Measurements from ENCODE around the gene HCFC1R1. TPM values are rescaled to one million over a fixed set of nuclear protein-coding genes. Genes with fewer than 3 reads are reported as not detected.
"Not testable (repeated sequence)": the region's sequence is repeated elsewhere in the genome, so short reads cannot be mapped to it uniquely, and the experiment has no call there.

The HCFC1R1 gene
- total and polyA plus RNA-seq, 5 experiments from 2014 or later, result 13.1 to 16.5 (median 15.1) TPM

- Mint-ChIP-seq H3K36me3 (peaks cover 0 to 16% (median 0%) of the 10 kb centered on the region in 3 donors), H3K9me3 (no peaks in the 10 kb centered on the region), H3K4me1 (peaks cover 26 to 55% (median 48%) of the 10 kb centered on the region in 4 donors), H3K27ac (peak overlapping the region in 3 of 10 donors; percentile 29 to 60 (median 56)), H3K4me3 (peak overlapping the region in 9 of 10 donors; percentile 33 to 88 (median 64)), H3K27me3 (no peaks in the 10 kb centered on the region)
- DNase-seq, result no peak
- POLR2A ChIA-PET, result interaction anchor here (1.1 to 15.7 kb wide), 6 partner anchors 9 to 106 kb away, joined by 3 to 278 read pairs (median 14); partner anchors contain the start of genes IL32, MMP25 and ZNF213
- no peak for ATAC-seq
These were observed 32.8 kb upstream of the HCFC1R1 start for GRCh38 chr16:3056336-3057180.

- POLR2A ChIA-PET, result interaction anchor here (1.1 to 15.7 kb wide), 4 partner anchors 9 to 107 kb away, joined by 3 to 278 read pairs (median 34); partner anchors contain the start of genes IL32 and ZNF213
- not testable (repeated sequence) for ATAC-seq
These were observed 32.0 kb upstream of the HCFC1R1 start for GRCh38 chr16:3055734-3056115.

GRCh38 chr16:3054965-3055733, 31.4 kb upstream of the HCFC1R1 start:
- H3K9me3 Mint-ChIP-seq, result no peaks in the 10 kb centered on the region
- peak overlapping the region in 9 of 10 donors; percentile 11 to 93 (median 79) for H3K27ac Mint-ChIP-seq
- POLR2A ChIA-PET, result interaction anchor here (1.1 to 15.7 kb wide), 4 partner anchors 10 to 108 kb away, joined by 3 to 278 read pairs (median 4); partner anchors contain the start of genes IL32 and ZNF213
- no peaks in the 10 kb centered on the region for H3K27me3 Mint-ChIP-seq
- ATAC-seq, result no peak
- no peak for DNase-seq
- H3K36me3 Mint-ChIP-seq, result peaks cover 0 to 16% (median 0%) of the 10 kb centered on the region in 3 donors
- H3K4me1 Mint-ChIP-seq, result peaks cover 31 to 59% (median 54%) of the 10 kb centered on the region in 4 donors
- H3K4me3 Mint-ChIP-seq, result peak overlapping the region; percentile 4 to 74 (median 58)

More at GRCh38 chr16:3055734-3056115, 32.0 kb upstream of the HCFC1R1 start:
- not testable (repeated sequence) for H3K9me3 Mint-ChIP-seq, DNase-seq, H3K27me3 Mint-ChIP-seq
- peaks cover 27 to 58% (median 50%) of the 10 kb centered on the region in 4 donors for H3K4me1 Mint-ChIP-seq
- peak overlapping the region in 5 of 10 donors; percentile 29 to 92 (median 79) for H3K27ac Mint-ChIP-seq
- peak overlapping the region in 6 of 10 donors; percentile 26 to 74 (median 60) for H3K4me3 Mint-ChIP-seq
- peaks cover 0 to 16% (median 0%) of the 10 kb centered on the region in 3 donors for H3K36me3 Mint-ChIP-seq

GRCh38 chr16:3053330-3053710, 29.6 kb upstream of the HCFC1R1 start:
- Mint-ChIP-seq H3K4me3 (peak overlapping the region in 1 of 10 donors; percentile 6), H3K4me1 (peaks cover 33 to 56% (median 51%) of the 10 kb centered on the region in 4 donors), H3K27ac (peak overlapping the region in 1 of 10 donors; percentile 38), H3K36me3 (peaks cover 0 to 16% (median 0%) of the 10 kb centered on the region in 3 donors)
- H3K27me3 Mint-ChIP-seq, H3K9me3 Mint-ChIP-seq, DNase-seq, POLR2A ChIA-PET: not testable (repeated sequence)
- peak in 1 of 2 donors; percentile 39 for ATAC-seq

- H3K27me3 Mint-ChIP-seq, DNase-seq, H3K9me3 Mint-ChIP-seq: not testable (repeated sequence)
- H3K4me3 Mint-ChIP-seq, result peak overlapping the region in 1 of 10 donors; percentile 46
- ATAC-seq, result peak in 1 of 2 donors; percentile 23
- POLR2A ChIA-PET, result interaction anchor here (0.8 kb wide), 1 partner anchor 77 kb away, joined by 3 read pairs; no protein-coding TSS in a partner anchor
- peaks cover 36 to 59% (median 54%) of the 10 kb centered on the region in 4 donors for H3K4me1 Mint-ChIP-seq
- peaks cover 0 to 16% (median 0%) of the 10 kb centered on the region in 3 donors for H3K36me3 Mint-ChIP-seq
- H3K27ac Mint-ChIP-seq, result peak overlapping the region in 4 of 10 donors; percentile 19 to 81 (median 27)
These were observed 29.0 kb upstream of the HCFC1R1 start for GRCh38 chr16:3052571-3053329.

GRCh38 chr16:3051494-3051893, 27.8 kb upstream of the HCFC1R1 start:
- H3K27me3 Mint-ChIP-seq, result peaks cover 0 to 2% (median 0%) of the 10 kb centered on the region in 5 donors
- peaks cover 0 to 12% (median 0%) of the 10 kb centered on the region in 3 donors for H3K36me3 Mint-ChIP-seq
- POLR2A ChIA-PET, result interaction anchor here (0.6 to 1.4 kb wide), 5 partner anchors 12 to 82 kb away, joined by 3 to 5 read pairs (median 4); no protein-coding TSS in a partner anchor
- H3K4me3 Mint-ChIP-seq, result no peak overlapping the region
- peak overlapping the region in 3 of 10 donors; percentile 8 to 59 (median 25) for H3K27ac Mint-ChIP-seq
- peaks cover 31 to 50% (median 46%) of the 10 kb centered on the region in 4 donors for H3K4me1 Mint-ChIP-seq
- ATAC-seq, result no peak
- DNase-seq, result no peak
- no peaks in the 10 kb centered on the region for H3K9me3 Mint-ChIP-seq

- no peaks in the 10 kb centered on the region for H3K9me3 Mint-ChIP-seq
- peaks cover 0 to 2% (median 0%) of the 10 kb centered on the region in 5 donors for H3K27me3 Mint-ChIP-seq
- peaks cover 31 to 50% (median 44%) of the 10 kb centered on the region in 4 donors for H3K4me1 Mint-ChIP-seq
- H3K4me3 Mint-ChIP-seq, result no peak overlapping the region
- no peak for ATAC-seq
- no peak for DNase-seq
- peaks cover 0 to 12% (median 0%) of the 10 kb centered on the region in 3 donors for H3K36me3 Mint-ChIP-seq
- POLR2A ChIA-PET, result interaction anchor here (1.1 to 1.4 kb wide), 4 partner anchors 11 to 83 kb away, joined by 3 to 5 read pairs (median 4); no protein-coding TSS in a partner anchor
- H3K27ac Mint-ChIP-seq, result peak overlapping the region in 5 of 10 donors; percentile 15 to 37 (median 25)
These were observed 27.3 kb upstream of the HCFC1R1 start for GRCh38 chr16:3051009-3051408.

GRCh38 chr16:3050487-3050886, 26.7 kb upstream of the HCFC1R1 start:
- Mint-ChIP-seq H3K4me1 (peaks cover 31 to 47% (median 42%) of the 10 kb centered on the region in 4 donors), H3K27ac (peak overlapping the region in 4 of 10 donors; percentile 13 to 47 (median 36)), H3K36me3 (peaks cover 0 to 12% (median 0%) of the 10 kb centered on the region in 3 donors), H3K4me3 (peak overlapping the region in 1 of 10 donors; percentile 29), H3K27me3 (peaks cover 0 to 2% (median 0%) of the 10 kb centered on the region in 5 donors), H3K9me3 (no peaks in the 10 kb centered on the region)
- POLR2A ChIA-PET, result interaction anchor here (1.1 to 1.4 kb wide), 3 partner anchors 13 to 48 kb away, joined by 3 to 4 read pairs (median 4); no protein-coding TSS in a partner anchor
- no peak for ATAC-seq
- DNase-seq, result no peak

- H3K27me3 Mint-ChIP-seq, result peaks cover 0 to 7% (median 2%) of the 10 kb centered on the region in 5 donors
- H3K27ac Mint-ChIP-seq, result peak overlapping the region in 2 of 10 donors; percentile 24 to 29
- H3K4me3 Mint-ChIP-seq, result peak overlapping the region in 1 of 10 donors; percentile 29
- H3K36me3 Mint-ChIP-seq, result peaks cover 0 to 12% (median 0%) of the 10 kb centered on the region in 3 donors
- DNase-seq, result no peak
- no peaks in the 10 kb centered on the region for H3K9me3 Mint-ChIP-seq
- no peak for ATAC-seq
- POLR2A ChIA-PET, result interaction anchor here (1.1 to 4.7 kb wide), 3 partner anchors 9 to 79 kb away, joined by 3 to 23 read pairs (median 9); no protein-coding TSS in a partner anchor
- H3K4me1 Mint-ChIP-seq, result peaks cover 28 to 47% (median 42%) of the 10 kb centered on the region in 4 donors
These were observed 26.3 kb upstream of the HCFC1R1 start for GRCh38 chr16:3049921-3050481.

GRCh38 chr16:3047387-3047720, 23.6 kb upstream of the HCFC1R1 start:
- POLR2A ChIA-PET, result interaction anchor here (0.5 to 4.7 kb wide), 13 partner anchors 8 to 166 kb away, joined by 3 to 23 read pairs (median 4); partner anchors contain the start of gene IL32
- Mint-ChIP-seq H3K9me3 (no peaks in the 10 kb centered on the region), H3K4me1 (peaks cover 19 to 37% (median 35%) of the 10 kb centered on the region in 4 donors), H3K27me3 (peaks cover 0 to 23% (median 21%) of the 10 kb centered on the region in 5 donors), H3K4me3 (peak overlapping the region in 6 of 10 donors; percentile 52 to 76 (median 68)), H3K36me3 (no peaks in the 10 kb centered on the region), H3K27ac (peak overlapping the region in 2 of 10 donors; percentile 52 to 56)
- ATAC-seq (peak in 1 of 2 donors; percentile 18), DNase-seq (no peak)

Measured in naive thymus-derived CD8-positive, alpha-beta T cell (primary cell).